ENCODE measurements around the gene MAPK13. TPM values are rescaled to one million over a fixed set of nuclear protein-coding genes. Genes with fewer than 3 reads are reported as not detected.
A peak's percentile ranks its signal among the peaks of the same experiment; 100 is the strongest.

Gene MAPK13
- total and polyA plus RNA-seq, 7 experiments from 2014 or later = 27.0 to 53.1 (median 34.2) TPM

- ChIA-PET CTCF (no interaction called here), POLR2A (interaction anchor here (0.7 to 1.4 kb wide), 2 partner anchors 9 to 1427 kb away, joined by 3 to 7 read pairs; no protein-coding TSS in a partner anchor)
- no peaks in the 10 kb centered on the region for H3K4me1 ChIP-seq (ENCODE audit: control insufficient read depth in 2 of 2, insufficient read depth in 2 of 2, low read length in 2 of 2)
- Mint-ChIP-seq H3K9me3 (no peaks in the 10 kb centered on the region), H3K27me3 (no peaks in the 10 kb centered on the region), H3K4me3 (no peak overlapping the region), H3K27ac (peak overlapping the region in 5 of 9 donors; percentile 19 to 71 (median 55)), H3K4me1 (peaks cover 6 to 19% (median 17%) of the 10 kb centered on the region in 7 donors), H3K36me3 (peaks cover 5 to 34% (median 8%) of the 10 kb centered on the region in 5 donors)
- no peaks in the 10 kb centered on the region for H3K27me3 ChIP-seq (ENCODE audit: control insufficient read depth in 2 of 2, insufficient read depth in 2 of 2, low read length in 2 of 2)
- peaks cover 0 to 48% (median 5%) of the 10 kb centered on the region in 3 experiments for H3K36me3 ChIP-seq (ENCODE audit: control insufficient read depth in 2 of 3, insufficient read depth in 3 of 3, low read length in 3 of 3)
- no peak overlapping the region for H3K27ac ChIP-seq (ENCODE audit: low read depth, low read length)
- intact Hi-C loops (cut with micrococcal nuclease) = no loop called here
- H3K4me3 ChIP-seq (ENCODE audit: low read length) = no peak overlapping the region
- peak; percentile 54 for ATAC-seq
- DNase-seq = no peak
- H3K9me3 ChIP-seq (ENCODE audit: control insufficient read depth in 2 of 3, low read length in 3 of 3) = no peaks in the 10 kb centered on the region
These were observed 10.8 kb downstream of the MAPK13 start for GRCh38 chr6:36141091-36141490.

GRCh38 chr6:36141961-36142360 is 11.6 kb downstream of the MAPK13 start:
- Mint-ChIP-seq H3K27ac (peak overlapping the region in 8 of 9 donors; percentile 30 to 90 (median 59)), H3K36me3 (peaks cover 5 to 29% (median 8%) of the 10 kb centered on the region in 5 donors), H3K27me3 (no peaks in the 10 kb centered on the region), H3K9me3 (no peaks in the 10 kb centered on the region), H3K4me1 (peaks cover 9 to 24% (median 20%) of the 10 kb centered on the region in 7 donors), H3K4me3 (peak overlapping the region in 1 of 10 donors; percentile 11)
- no peak overlapping the region for H3K4me3 ChIP-seq (ENCODE audit: low read length)
- no peak overlapping the region for H3K27ac ChIP-seq (ENCODE audit: low read depth, low read length)
- intact Hi-C loops (cut with micrococcal nuclease) = no loop called here
- H3K4me1 ChIP-seq (ENCODE audit: control insufficient read depth in 2 of 2, insufficient read depth in 2 of 2, low read length in 2 of 2) = no peaks in the 10 kb centered on the region
- no peaks in the 10 kb centered on the region for H3K9me3 ChIP-seq (ENCODE audit: control insufficient read depth in 2 of 3, low read length in 3 of 3)
- no peaks in the 10 kb centered on the region for H3K27me3 ChIP-seq (ENCODE audit: control insufficient read depth in 2 of 2, insufficient read depth in 2 of 2, low read length in 2 of 2)
- DNase-seq (no peak), ATAC-seq (no peak)
- CTCF ChIA-PET = interaction anchor here (0.6 kb wide), 1 partner anchor 478 kb away, joined by 3 read pairs; no protein-coding TSS in a partner anchor
- POLR2A ChIA-PET = interaction anchor here (1.4 kb wide), 1 partner anchor 10 kb away, joined by 7 read pairs; no protein-coding TSS in a partner anchor
- peaks cover 0 to 40% (median 5%) of the 10 kb centered on the region in 3 experiments for H3K36me3 ChIP-seq (ENCODE audit: control insufficient read depth in 2 of 3, insufficient read depth in 3 of 3, low read length in 3 of 3)

GRCh38 chr6:36142971-36143838 is 12.9 kb downstream of the MAPK13 start:
- Histone ChIP-seq H3K27ac (ENCODE audit: low read depth, low read length) (no peak overlapping the region), H3K9me3 (ENCODE audit: control insufficient read depth in 2 of 3, low read length in 3 of 3) (peaks cover 0 to 4% (median 0%) of the 10 kb centered on the region in 3 experiments), H3K36me3 (ENCODE audit: control insufficient read depth in 2 of 3, insufficient read depth in 3 of 3, low read length in 3 of 3) (peaks cover 0 to 32% (median 5%) of the 10 kb centered on the region in 3 experiments), H3K4me1 (ENCODE audit: control insufficient read depth in 2 of 2, insufficient read depth in 2 of 2, low read length in 2 of 2) (no peaks in the 10 kb centered on the region), H3K4me3 (ENCODE audit: low read length) (no peak overlapping the region), H3K27me3 (ENCODE audit: control insufficient read depth in 2 of 2, insufficient read depth in 2 of 2, low read length in 2 of 2) (no peaks in the 10 kb centered on the region)
- Mint-ChIP-seq H3K27ac (peak overlapping the region in 2 of 9 donors; percentile 10 to 58), H3K4me3 (no peak overlapping the region), H3K9me3 (peaks cover 0 to 4% (median under 1%) of the 10 kb centered on the region in 11 donors), H3K36me3 (peaks cover 5 to 28% (median 9%) of the 10 kb centered on the region in 5 donors), H3K4me1 (peaks cover 18 to 32% (median 28%) of the 10 kb centered on the region in 7 donors), H3K27me3 (no peaks in the 10 kb centered on the region)
- CTCF ChIA-PET = interaction anchor here (1.7 kb wide), 1 partner anchor 12 kb away, joined by 5 read pairs; no protein-coding TSS in a partner anchor
- intact Hi-C loops (cut with micrococcal nuclease) = no loop called here
- DNase-seq = no peak
- peak; percentile 43 for ATAC-seq
- POLR2A ChIA-PET = no interaction called here

- H3K4me3 ChIP-seq (ENCODE audit: low read length) = no peak overlapping the region
- no peak for ATAC-seq
- Mint-ChIP-seq H3K4me1 (peaks cover 11 to 34% (median 27%) of the 10 kb centered on the region in 7 donors), H3K9me3 (peaks cover 0 to 15% (median 6%) of the 10 kb centered on the region in 11 donors), H3K27me3 (no peaks in the 10 kb centered on the region), H3K27ac (no peak overlapping the region), H3K4me3 (no peak overlapping the region), H3K36me3 (peaks cover 0 to 18% (median 10%) of the 10 kb centered on the region in 5 donors)
- intact Hi-C loops (cut with micrococcal nuclease) = no loop called here
- no peak overlapping the region for H3K27ac ChIP-seq (ENCODE audit: low read depth, low read length)
- DNase-seq = no peak
- H3K4me1 ChIP-seq (ENCODE audit: control insufficient read depth in 2 of 2, insufficient read depth in 2 of 2, low read length in 2 of 2) = no peaks in the 10 kb centered on the region
- H3K9me3 ChIP-seq (ENCODE audit: control insufficient read depth in 2 of 3, low read length in 3 of 3) = peaks cover 0 to 4% (median 0%) of the 10 kb centered on the region in 3 experiments
- H3K27me3 ChIP-seq (ENCODE audit: control insufficient read depth in 2 of 2, insufficient read depth in 2 of 2, low read length in 2 of 2) = no peaks in the 10 kb centered on the region
- CTCF ChIA-PET = no interaction called here
- POLR2A ChIA-PET = interaction anchor here (0.6 to 1.1 kb wide), 2 partner anchors 24 to 26 kb away, joined by 3 read pairs; no protein-coding TSS in a partner anchor
- peaks cover 0 to 9% (median 0%) of the 10 kb centered on the region in 3 experiments for H3K36me3 ChIP-seq (ENCODE audit: control insufficient read depth in 2 of 3, insufficient read depth in 3 of 3, low read length in 3 of 3)
These were observed 15.2 kb downstream of the MAPK13 start for GRCh38 chr6:36145495-36145894.

- H3K4me3 ChIP-seq (ENCODE audit: low read length) = no peak overlapping the region
- H3K27me3 ChIP-seq (ENCODE audit: control insufficient read depth in 2 of 2, insufficient read depth in 2 of 2, low read length in 2 of 2) = no peaks in the 10 kb centered on the region
- intact Hi-C loops (cut with micrococcal nuclease) = no loop called here
These were observed 17.0 kb downstream of the MAPK13 start for GRCh38 chr6:36147294-36147693.

GRCh38 chr6:36149476-36149875 is 19.2 kb downstream of the MAPK13 start:
- ChIA-PET POLR2A (no interaction called here), CTCF (no interaction called here)
- Mint-ChIP-seq H3K27me3 (no peaks in the 10 kb centered on the region), H3K36me3 (peaks cover 0 to 22% (median 19%) of the 10 kb centered on the region in 5 donors), H3K4me3 (no peak overlapping the region), H3K27ac (no peak overlapping the region), H3K4me1 (peaks cover 11 to 21% (median 20%) of the 10 kb centered on the region in 7 donors), H3K9me3 (peaks cover 0 to 16% (median 6%) of the 10 kb centered on the region in 11 donors)
- no peak overlapping the region for H3K27ac ChIP-seq (ENCODE audit: low read depth, low read length)
- H3K9me3 ChIP-seq (ENCODE audit: control insufficient read depth in 2 of 3, low read length in 3 of 3) = peaks cover 0 to 4% (median 0%) of the 10 kb centered on the region in 3 experiments
- H3K4me3 ChIP-seq (ENCODE audit: low read length) = no peak overlapping the region
- H3K4me1 ChIP-seq (ENCODE audit: control insufficient read depth in 2 of 2, insufficient read depth in 2 of 2, low read length in 2 of 2) = no peaks in the 10 kb centered on the region
- ATAC-seq = no peak
- no peaks in the 10 kb centered on the region for H3K36me3 ChIP-seq (ENCODE audit: control insufficient read depth in 2 of 3, insufficient read depth in 3 of 3, low read length in 3 of 3)
- intact Hi-C loops (cut with micrococcal nuclease) = no loop called here
- DNase-seq = no peak
- H3K27me3 ChIP-seq (ENCODE audit: control insufficient read depth in 2 of 2, insufficient read depth in 2 of 2, low read length in 2 of 2) = no peaks in the 10 kb centered on the region

More at GRCh38 chr6:36147294-36147693, 17.0 kb downstream of the MAPK13 start:
- no peak for DNase-seq
- H3K9me3 ChIP-seq (ENCODE audit: control insufficient read depth in 2 of 3, low read length in 3 of 3) = peaks cover 0 to 4% (median 0%) of the 10 kb centered on the region in 3 experiments
- no peaks in the 10 kb centered on the region for H3K36me3 ChIP-seq (ENCODE audit: control insufficient read depth in 2 of 3, insufficient read depth in 3 of 3, low read length in 3 of 3)
- H3K9me3 Mint-ChIP-seq = peaks cover 0 to 15% (median 6%) of the 10 kb centered on the region in 11 donors
- peaks cover 11 to 25% (median 19%) of the 10 kb centered on the region in 7 donors for H3K4me1 Mint-ChIP-seq
- no peaks in the 10 kb centered on the region for H3K4me1 ChIP-seq (ENCODE audit: control insufficient read depth in 2 of 2, insufficient read depth in 2 of 2, low read length in 2 of 2)
- POLR2A ChIA-PET = interaction anchor here (0.6 kb wide), 1 partner anchor 209 kb away, joined by 8 read pairs; no protein-coding TSS in a partner anchor
- no peak for ATAC-seq
- H3K27ac Mint-ChIP-seq = peak overlapping the region in 7 of 9 donors; percentile 7 to 69 (median 41)
- CTCF ChIA-PET = no interaction called here
- no peaks in the 10 kb centered on the region for H3K27me3 Mint-ChIP-seq
- H3K36me3 Mint-ChIP-seq = peaks cover 0 to 11% (median 10%) of the 10 kb centered on the region in 5 donors
- H3K27ac ChIP-seq (ENCODE audit: low read depth, low read length) = no peak overlapping the region
- H3K4me3 Mint-ChIP-seq = peak overlapping the region in 1 of 10 donors; percentile 8

Measured in naive thymus-derived CD4-positive, alpha-beta T cell (primary cell).